H9 (cell line): ENCODE results near the gene BMP8A. TPM values are rescaled to one million over a fixed set of nuclear protein-coding genes. Genes with fewer than 3 reads are reported as not detected.

ENCODE experiments used
- DNase-seq: peaks from one replicate; pipeline ENCODE4 v3.0.0-alpha.2; 2017
- H2AFZ ChIP-seq: one replicate; pipeline ENCODE4 v1.6.1; 2013; ENCODE audit warnings: mild to moderate bottlenecking, low read length, control low read depth, moderate library complexity
- H2AK5ac ChIP-seq: 2 replicates; pipeline ENCODE4 v1.6.1; 2013; ENCODE audit warnings: low read length, control low read depth, mixed read lengths; ENCODE audit not compliant: insufficient read length
- H2BK120ac ChIP-seq: one replicate; pipeline ENCODE4 v1.6.1; 2013; ENCODE audit warnings: low read depth, mild to moderate bottlenecking, low read length, control low read depth, inconsistent platforms; ENCODE audit not compliant: poor library complexity, severe bottlenecking
- H2BK12ac ChIP-seq: 2 replicates; pipeline ENCODE4 v1.6.1; 2013; ENCODE audit warnings: low read length, control low read depth, mixed read lengths, low read depth; ENCODE audit not compliant: insufficient read length
- H2BK15ac ChIP-seq: 2 replicates; pipeline ENCODE4 v1.6.1; 2013; ENCODE audit warnings: low read depth, low read length, control low read depth
- H2BK20ac ChIP-seq: one replicate; pipeline ENCODE4 v1.6.1; 2013; ENCODE audit warnings: low read depth, mild to moderate bottlenecking, low read length, control low read depth, inconsistent platforms; ENCODE audit not compliant: poor library complexity, severe bottlenecking
- H2BK5ac ChIP-seq: 2 replicates; pipeline ENCODE4 v1.6.1; 2013; ENCODE audit warnings: low read length, control low read depth, mixed read lengths; ENCODE audit not compliant: insufficient read length
- H3K14ac ChIP-seq: 2 replicates; pipeline ENCODE4 v1.6.1; 2013; ENCODE audit warnings: low read length, control low read depth; ENCODE audit not compliant: insufficient read depth
- H3K18ac ChIP-seq: 2 replicates; pipeline ENCODE4 v1.6.1; 2013; ENCODE audit warnings: low read depth, mild to moderate bottlenecking, mixed read lengths, low read length, control low read depth; ENCODE audit not compliant: insufficient read length
- H3K23ac ChIP-seq: 2 replicates; pipeline ENCODE4 v1.6.1; 2013; ENCODE audit warnings: low read length, control low read depth, mixed read lengths, low read depth; ENCODE audit not compliant: insufficient read length
- H3K23me2 ChIP-seq: 2 replicates; pipeline ENCODE4 v1.6.1; 2013; ENCODE audit warnings: low read depth, mild to moderate bottlenecking, mixed read lengths, low read length, control low read depth; ENCODE audit not compliant: insufficient read length, poor library complexity, severe bottlenecking
- H3K27ac ChIP-seq: 2 replicates; pipeline ENCODE4 v1.5.1; 2013; ENCODE audit warnings: low read length, control low read depth, mixed read lengths, low read depth; ENCODE audit not compliant: insufficient read length
- H3K27me3 ChIP-seq: 2 replicates; pipeline ENCODE4 v1.6.1; 2013; ENCODE audit warnings: low read length, control low read depth, inconsistent platforms; ENCODE audit not compliant: insufficient read depth
- H3K4ac ChIP-seq: 2 replicates; pipeline ENCODE4 v1.6.1; 2013; ENCODE audit warnings: low read depth, mild to moderate bottlenecking, control low read depth, inconsistent platforms, low read length, moderate library complexity
- H3K4me1 ChIP-seq: 2 replicates; pipeline ENCODE4 v1.6.1; 2013; ENCODE audit warnings: low read length, control low read depth, inconsistent platforms; ENCODE audit not compliant: insufficient read depth
- H3K4me2 ChIP-seq: 2 replicates; pipeline ENCODE4 v1.6.1; 2013; ENCODE audit warnings: low read length, control low read depth, mixed read lengths; ENCODE audit not compliant: insufficient read length, insufficient read depth
- H3K56ac ChIP-seq: 2 replicates; pipeline ENCODE4 v1.6.1; 2013; ENCODE audit warnings: low read depth, mild to moderate bottlenecking, mixed read lengths, low read length, control low read depth; ENCODE audit not compliant: insufficient read length
- H3K79me1 ChIP-seq: 2 replicates; pipeline ENCODE4 v1.6.1; 2013; ENCODE audit warnings: low read depth, mild to moderate bottlenecking, moderate library complexity, low read length, control low read depth, inconsistent platforms; ENCODE audit not compliant: insufficient read depth, poor library complexity, severe bottlenecking
- H3K79me2 ChIP-seq: 2 replicates; pipeline ENCODE4 v1.6.1; 2013; ENCODE audit warnings: low read length, control low read depth, inconsistent platforms; ENCODE audit not compliant: insufficient read depth
- H3K9ac ChIP-seq: 2 replicates; pipeline ENCODE4 v1.6.1; 2013; ENCODE audit warnings: low read length, control low read depth, mixed read lengths; ENCODE audit not compliant: insufficient read length; ENCODE audit errors: extremely low read depth
- H3K9me3 ChIP-seq: one replicate; pipeline ENCODE4 v1.6.1; 2013; ENCODE audit warnings: low read depth, low read length, inconsistent platforms; ENCODE audit not compliant: control insufficient read depth
- H3T11ph ChIP-seq: one replicate; pipeline ENCODE4 v1.6.1; 2013; ENCODE audit warnings: mild to moderate bottlenecking, low read length, control low read depth, inconsistent platforms
- H4K20me1 ChIP-seq: one replicate; pipeline ENCODE4 v1.6.1; 2013; ENCODE audit not compliant: control insufficient read depth, insufficient read length, insufficient read depth
- H4K5ac ChIP-seq: 2 replicates; pipeline ENCODE4 v1.6.1; 2013; ENCODE audit warnings: low read depth, mild to moderate bottlenecking, mixed read lengths, low read length, control low read depth; ENCODE audit not compliant: insufficient read length
- H4K8ac ChIP-seq: replicated peaks from 2 replicates; pipeline ENCODE4 v1.6.1; 2013; ENCODE audit warnings: low read length, control low read depth, mixed read lengths, low read depth; ENCODE audit not compliant: insufficient read length
- H4K91ac ChIP-seq: 2 replicates; pipeline ENCODE4 v1.6.1; 2013; ENCODE audit warnings: low read depth, mild to moderate bottlenecking, moderate library complexity, mixed read lengths, low read length, control low read depth; ENCODE audit not compliant: insufficient read length
- H3K27ac Mint-ChIP-seq, 3 experiments: 2 replicates in 2 of 3; 3 replicates in 1 of 3; pipeline ENCODE4 v1.8.0; 2020 to 2021; ENCODE audit warnings: mixed read lengths in 3 of 3, mild to moderate bottlenecking in 1 of 3, moderate library complexity in 1 of 3
- H3K27me3 Mint-ChIP-seq: 2 replicates; pipeline ENCODE4 v1.8.0; 2021; ENCODE audit warnings: low read depth, mild to moderate bottlenecking, moderate library complexity, mixed read lengths
- H3K36me3 Mint-ChIP-seq, 3 experiments: 2 replicates in 2 of 3; 3 replicates in 1 of 3; pipeline ENCODE4 v1.8.0; 2020 to 2021; ENCODE audit warnings: low read depth in 3 of 3, mixed read lengths in 3 of 3; ENCODE audit not compliant: insufficient read depth in 1 of 3
- H3K4me1 Mint-ChIP-seq, 2 experiments: 2 replicates each; pipeline ENCODE4 v1.8.0; 2020; ENCODE audit warnings: mixed read lengths in 2 of 2
- H3K4me3 Mint-ChIP-seq, 2 experiments: 2 replicates in 1 of 2; 3 replicates in 1 of 2; pipeline ENCODE4 v1.8.0; 2020 to 2021; ENCODE audit warnings: mild to moderate bottlenecking in 2 of 2, mixed read lengths in 2 of 2, moderate library complexity in 1 of 2
- H3K9me3 Mint-ChIP-seq, 2 experiments: 2 replicates in 1 of 2; 3 replicates in 1 of 2; pipeline ENCODE4 v1.8.0; 2020; ENCODE audit warnings: mild to moderate bottlenecking in 2 of 2, mixed read lengths in 2 of 2, moderate library complexity in 1 of 2
- WGBS: extraction: QIAGEN DNeasy Blood & Tissue Kit; methylation state at CpG from one replicate; pipeline ENCODE4 v1.1.7; 2013; ENCODE audit warnings: missing lambda C conversion rate, low lambda C conversion rate, mixed read lengths; ENCODE audit not compliant: insufficient read length; ENCODE audit errors: extremely low coverage; 5-methylcytosine and 5-hydroxymethylcytosine counted together
- total RNA-seq: library from RNA; stranded (reverse); gene quantifications from 2 replicates; pipeline ENCODE4 v1.2.1, GENCODE V29; 2021
- TF ChIP-seq, protein P1 (sequence below): fragments of 200-600 bp; sonication (generic); conservative IDR thresholded peaks from 3 replicates; pipeline ENCODE4 v1.8.0; 2021; ENCODE audit warnings: antibody characterized with exemption, mild to moderate bottlenecking

The BMP8A gene
- total RNA-seq, 1 experiment from 2014 or later, result 0.52 TPM

DNA sequence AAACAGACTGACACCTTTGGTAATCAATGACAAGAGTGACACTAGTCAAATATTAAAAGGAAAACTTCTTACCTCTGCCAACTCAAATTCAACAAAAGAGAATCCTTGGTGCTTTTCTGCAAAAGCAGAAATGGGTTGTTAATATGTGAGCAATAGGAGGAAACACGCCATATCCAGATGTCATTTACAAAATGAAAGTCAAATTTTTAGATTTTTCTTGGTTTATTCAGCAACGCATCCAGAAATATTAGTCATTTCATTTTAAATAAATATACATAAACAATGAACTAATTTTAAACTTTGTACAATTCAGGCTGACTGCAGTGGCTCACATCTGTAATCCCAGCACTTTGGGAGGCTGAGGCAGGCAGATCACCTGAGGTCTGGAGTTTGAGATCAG lies 62.8 kb downstream of the BMP8A start:
- H3K56ac ChIP-seq, result no peak overlapping the region
- H3K27ac ChIP-seq, result no peak overlapping the region
- no peak overlapping the region for H3K14ac ChIP-seq
- no peak overlapping the region for H2BK5ac ChIP-seq
- H3K9me3 ChIP-seq, result no peaks in the 10 kb centered on the region
- H3K23ac ChIP-seq, result no peak overlapping the region
- Mint-ChIP-seq H3K36me3 (peaks cover 0 to 29% (median 16%) of the 10 kb centered on the region in 3 experiments; a peak in 4 of 7 replicates), H3K27ac (no peak overlapping the region), H3K4me3 (no peak overlapping the region), H3K4me1 (peaks cover 0 to 8% of the 10 kb centered on the region in 2 experiments; a peak in 2 of 4 replicates), H3K27me3 (no peaks in the 10 kb centered on the region; the same call in 1 of the 2 replicates), H3K9me3 (no peaks in the 10 kb centered on the region)
- TF ChIP-seq, protein P1, sequence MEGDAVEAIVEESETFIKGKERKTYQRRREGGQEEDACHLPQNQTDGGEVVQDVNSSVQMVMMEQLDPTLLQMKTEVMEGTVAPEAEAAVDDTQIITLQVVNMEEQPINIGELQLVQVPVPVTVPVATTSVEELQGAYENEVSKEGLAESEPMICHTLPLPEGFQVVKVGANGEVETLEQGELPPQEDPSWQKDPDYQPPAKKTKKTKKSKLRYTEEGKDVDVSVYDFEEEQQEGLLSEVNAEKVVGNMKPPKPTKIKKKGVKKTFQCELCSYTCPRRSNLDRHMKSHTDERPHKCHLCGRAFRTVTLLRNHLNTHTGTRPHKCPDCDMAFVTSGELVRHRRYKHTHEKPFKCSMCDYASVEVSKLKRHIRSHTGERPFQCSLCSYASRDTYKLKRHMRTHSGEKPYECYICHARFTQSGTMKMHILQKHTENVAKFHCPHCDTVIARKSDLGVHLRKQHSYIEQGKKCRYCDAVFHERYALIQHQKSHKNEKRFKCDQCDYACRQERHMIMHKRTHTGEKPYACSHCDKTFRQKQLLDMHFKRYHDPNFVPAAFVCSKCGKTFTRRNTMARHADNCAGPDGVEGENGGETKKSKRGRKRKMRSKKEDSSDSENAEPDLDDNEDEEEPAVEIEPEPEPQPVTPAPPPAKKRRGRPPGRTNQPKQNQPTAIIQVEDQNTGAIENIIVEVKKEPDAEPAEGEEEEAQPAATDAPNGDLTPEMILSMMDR, result no peak
- no peak overlapping the region for H3K18ac ChIP-seq
- no peak overlapping the region for H2BK15ac ChIP-seq
- H3K79me2 ChIP-seq, result no peaks in the 10 kb centered on the region
- no peak for DNase-seq
- H3K79me1 ChIP-seq, result no peaks in the 10 kb centered on the region
- no peak overlapping the region for H4K8ac ChIP-seq
- H3T11ph ChIP-seq, result no peak overlapping the region
- no peak overlapping the region for H3K9ac ChIP-seq
- H2BK120ac ChIP-seq, result no peak overlapping the region
- no peak overlapping the region for H2AK5ac ChIP-seq
- H2BK12ac ChIP-seq, result no peak overlapping the region
- no peak overlapping the region for H2AFZ ChIP-seq
- no peaks in the 10 kb centered on the region for H3K27me3 ChIP-seq
- no peak overlapping the region for H4K91ac ChIP-seq
- no peaks in the 10 kb centered on the region for H4K20me1 ChIP-seq
- WGBS, result no CpG with 5 or more reads among the region's 2 CpGs
- no peak overlapping the region for H3K4ac ChIP-seq
- H3K4me1 ChIP-seq, result no peaks in the 10 kb centered on the region
- H4K5ac ChIP-seq, result no peak overlapping the region
- H3K4me2 ChIP-seq, result no peak overlapping the region
- H2BK20ac ChIP-seq, result no peak overlapping the region
- H3K23me2 ChIP-seq, result no peaks in the 10 kb centered on the region
